ENCODE measurements around the gene NET1. TPM values are rescaled to one million over a fixed set of nuclear protein-coding genes. Genes with fewer than 3 reads are reported as not detected.

NET1 gene
- total and polyA plus RNA-seq, 2 experiments from 2014 or later = 62.5 to 96.4 TPM

DNA sequence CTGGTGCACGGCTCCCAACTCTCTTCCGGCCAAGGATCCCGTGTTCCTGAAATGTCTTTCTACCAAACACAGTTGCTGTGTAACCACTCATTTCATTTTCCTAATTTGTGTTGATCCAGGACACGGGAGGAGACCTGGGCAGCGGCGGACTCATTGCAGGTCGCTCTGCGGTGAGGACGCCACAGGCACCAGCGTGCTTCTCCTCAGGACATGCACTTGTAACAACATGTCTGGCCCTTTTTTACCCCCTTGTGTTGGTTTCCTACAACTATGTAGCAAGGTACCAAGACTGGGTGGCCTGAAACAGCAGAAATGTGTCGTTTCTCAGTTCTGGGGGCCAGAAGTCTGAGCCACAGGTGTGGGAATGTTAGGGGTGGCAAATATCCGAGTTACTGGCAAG is 68.8 kb downstream of the NET1 start:
- Histone ChIP-seq H3K4me3 (no peak overlapping the region), H3K4me2 (no peak overlapping the region), H3K27ac (no peak overlapping the region), H3K79me2 (no peaks in the 10 kb centered on the region), H3K27me3 (no peaks in the 10 kb centered on the region), H3K9me2 (replicated peaks; ENCODE audit: insufficient read depth) (no peaks in the 10 kb centered on the region), H3K4me1 (ENCODE audit: insufficient read depth) (peaks cover 9% of the 10 kb centered on the region), H4K20me1 (ENCODE audit: insufficient read depth, poor library complexity, severe bottlenecking) (no peaks in the 10 kb centered on the region), H3K36me3 (replicated peaks; ENCODE audit: insufficient read depth, low read depth) (no peaks in the 10 kb centered on the region), H3K9me3 (ENCODE audit: low read depth) (no peaks in the 10 kb centered on the region), H2AFZ (no peak overlapping the region)
- 93% methylated on average over 12 of the region's 12 CpGs for WGBS (ENCODE audit: low lambda C conversion rate, missing lambda C conversion rate)
- TF ChIP-seq, protein P1, sequence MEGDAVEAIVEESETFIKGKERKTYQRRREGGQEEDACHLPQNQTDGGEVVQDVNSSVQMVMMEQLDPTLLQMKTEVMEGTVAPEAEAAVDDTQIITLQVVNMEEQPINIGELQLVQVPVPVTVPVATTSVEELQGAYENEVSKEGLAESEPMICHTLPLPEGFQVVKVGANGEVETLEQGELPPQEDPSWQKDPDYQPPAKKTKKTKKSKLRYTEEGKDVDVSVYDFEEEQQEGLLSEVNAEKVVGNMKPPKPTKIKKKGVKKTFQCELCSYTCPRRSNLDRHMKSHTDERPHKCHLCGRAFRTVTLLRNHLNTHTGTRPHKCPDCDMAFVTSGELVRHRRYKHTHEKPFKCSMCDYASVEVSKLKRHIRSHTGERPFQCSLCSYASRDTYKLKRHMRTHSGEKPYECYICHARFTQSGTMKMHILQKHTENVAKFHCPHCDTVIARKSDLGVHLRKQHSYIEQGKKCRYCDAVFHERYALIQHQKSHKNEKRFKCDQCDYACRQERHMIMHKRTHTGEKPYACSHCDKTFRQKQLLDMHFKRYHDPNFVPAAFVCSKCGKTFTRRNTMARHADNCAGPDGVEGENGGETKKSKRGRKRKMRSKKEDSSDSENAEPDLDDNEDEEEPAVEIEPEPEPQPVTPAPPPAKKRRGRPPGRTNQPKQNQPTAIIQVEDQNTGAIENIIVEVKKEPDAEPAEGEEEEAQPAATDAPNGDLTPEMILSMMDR (IDR thresholded peaks at IDR 0.05; ENCODE audit: poor library complexity) = no peak
- TF ChIP-seq EZH2 (IDR thresholded peaks at IDR 0.05; ENCODE audit: borderline replicate concordance) (no peak), EZH2phosphoT487 (IDR thresholded peaks at IDR 0.05; ENCODE audit: low read depth, severe bottlenecking, unreplicated experiment) (no peak)
- no peak for DNase-seq (ENCODE audit: low spot score)

DNA sequence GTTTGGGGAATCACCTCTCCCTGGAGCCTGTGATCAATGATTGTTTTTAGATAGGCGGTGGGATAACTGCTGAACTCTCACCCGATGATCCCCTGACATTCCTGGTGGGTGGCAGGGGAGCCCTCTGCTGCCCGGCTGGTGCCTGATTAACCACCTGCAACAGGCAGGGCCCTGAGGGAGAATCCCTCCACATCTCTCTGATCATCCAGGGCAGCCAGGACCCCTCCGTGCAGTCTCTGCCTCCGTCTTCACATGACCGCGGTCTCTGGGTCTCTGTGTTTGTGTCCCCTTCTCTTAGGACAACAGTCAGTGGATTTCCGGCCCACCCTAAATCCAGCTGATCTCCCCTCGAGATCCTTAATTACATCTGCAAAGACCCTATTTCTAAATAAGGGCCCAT is 69.7 kb downstream of the NET1 start:
- no peak overlapping the region for H3K4me2 ChIP-seq
- peaks cover 6% of the 10 kb centered on the region for H3K4me1 ChIP-seq (ENCODE audit: insufficient read depth)
- 85% methylated on average over 9 of the region's 9 CpGs for WGBS (ENCODE audit: low lambda C conversion rate, missing lambda C conversion rate)
- no peaks in the 10 kb centered on the region for H3K9me3 ChIP-seq (ENCODE audit: low read depth)
- no peak overlapping the region for H2AFZ ChIP-seq
- H3K9me2 ChIP-seq (replicated peaks; ENCODE audit: insufficient read depth) = no peaks in the 10 kb centered on the region
- no peak overlapping the region for H3K27ac ChIP-seq
- TF ChIP-seq EZH2phosphoT487 (IDR thresholded peaks at IDR 0.05; ENCODE audit: low read depth, severe bottlenecking, unreplicated experiment) = no peak
- TF ChIP-seq EZH2 (IDR thresholded peaks at IDR 0.05; ENCODE audit: borderline replicate concordance) = no peak
- TF ChIP-seq, protein P1 (IDR thresholded peaks at IDR 0.05; ENCODE audit: poor library complexity) = no peak
- no peak for DNase-seq (ENCODE audit: low spot score)
- no peaks in the 10 kb centered on the region for H3K79me2 ChIP-seq
- no peaks in the 10 kb centered on the region for H3K36me3 ChIP-seq (replicated peaks; ENCODE audit: insufficient read depth, low read depth)
- H3K4me3 ChIP-seq = no peak overlapping the region
- H3K27me3 ChIP-seq = no peaks in the 10 kb centered on the region
- H4K20me1 ChIP-seq (ENCODE audit: insufficient read depth, poor library complexity, severe bottlenecking) = no peaks in the 10 kb centered on the region

DNA sequence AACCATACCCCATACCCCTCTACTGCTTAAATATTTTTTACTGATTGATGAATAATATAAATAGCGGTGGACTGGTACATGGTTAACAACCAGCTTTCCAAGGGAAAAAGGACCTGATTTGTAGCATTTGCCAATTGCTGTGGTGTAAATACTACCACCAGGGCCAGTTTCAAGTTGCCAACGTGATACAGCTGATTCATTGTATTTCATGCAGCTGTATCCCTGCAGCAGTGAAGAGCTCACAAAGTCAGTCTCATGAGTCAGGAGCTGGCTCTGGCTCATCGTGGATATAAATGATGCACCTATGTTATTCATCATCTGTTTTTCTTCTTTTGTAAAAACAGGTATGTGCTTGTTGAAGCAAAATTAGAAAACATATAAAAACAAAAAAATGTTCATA is 71.8 kb downstream of the NET1 start:
- no peak overlapping the region for H2AFZ ChIP-seq
- 87% methylated on average over 3 of the region's 3 CpGs for WGBS (ENCODE audit: low lambda C conversion rate, missing lambda C conversion rate)
- no peaks in the 10 kb centered on the region for H3K79me2 ChIP-seq
- H3K27ac ChIP-seq = no peak overlapping the region
- H3K9me2 ChIP-seq (replicated peaks; ENCODE audit: insufficient read depth) = no peaks in the 10 kb centered on the region
- no peak for DNase-seq (ENCODE audit: low spot score)
- H3K27me3 ChIP-seq = no peaks in the 10 kb centered on the region
- H3K4me2 ChIP-seq = no peak overlapping the region
- H3K36me3 ChIP-seq (replicated peaks; ENCODE audit: insufficient read depth, low read depth) = no peaks in the 10 kb centered on the region
- H4K20me1 ChIP-seq (ENCODE audit: insufficient read depth, poor library complexity, severe bottlenecking) = no peaks in the 10 kb centered on the region
- TF ChIP-seq EZH2phosphoT487 (IDR thresholded peaks at IDR 0.05; ENCODE audit: low read depth, severe bottlenecking, unreplicated experiment) (no peak), EZH2 (IDR thresholded peaks at IDR 0.05; ENCODE audit: borderline replicate concordance) (no peak)
- TF ChIP-seq, protein P1 (IDR thresholded peaks at IDR 0.05; ENCODE audit: poor library complexity) = no peak
- no peak overlapping the region for H3K4me3 ChIP-seq
- H3K9me3 ChIP-seq (ENCODE audit: low read depth) = no peaks in the 10 kb centered on the region
- peaks cover 5% of the 10 kb centered on the region for H3K4me1 ChIP-seq (ENCODE audit: insufficient read depth)

DNA sequence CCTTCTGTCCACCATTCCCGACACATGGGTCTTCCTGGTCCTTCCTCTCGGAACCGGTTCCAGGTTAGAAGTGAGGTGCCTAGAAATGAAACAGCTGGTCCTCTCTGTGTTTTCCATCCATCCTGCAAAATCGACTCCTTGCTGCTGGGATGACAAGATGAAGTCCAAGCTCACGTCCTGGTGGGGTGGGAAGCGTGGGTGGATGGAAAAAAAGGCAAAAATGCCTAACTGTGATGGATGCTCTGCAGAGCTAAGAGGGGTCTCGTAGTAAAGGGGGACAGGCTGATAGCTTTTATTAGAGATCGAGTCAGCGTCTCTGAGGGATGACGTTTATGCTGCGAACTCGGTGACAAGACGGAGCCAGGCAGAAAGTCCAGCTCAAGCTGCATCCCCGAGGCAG is 72.9 kb downstream of the NET1 start:
- Histone ChIP-seq H3K4me1 (ENCODE audit: insufficient read depth) (no peaks in the 10 kb centered on the region), H2AFZ (no peak overlapping the region), H3K36me3 (replicated peaks; ENCODE audit: insufficient read depth, low read depth) (no peaks in the 10 kb centered on the region), H3K4me2 (no peak overlapping the region), H3K9me3 (ENCODE audit: low read depth) (no peaks in the 10 kb centered on the region), H3K27me3 (no peaks in the 10 kb centered on the region), H3K4me3 (no peak overlapping the region), H3K9me2 (replicated peaks; ENCODE audit: insufficient read depth) (no peaks in the 10 kb centered on the region), H3K79me2 (no peaks in the 10 kb centered on the region), H4K20me1 (ENCODE audit: insufficient read depth, poor library complexity, severe bottlenecking) (no peaks in the 10 kb centered on the region), H3K27ac (no peak overlapping the region)
- 85% methylated on average over 14 of the region's 14 CpGs for WGBS (ENCODE audit: low lambda C conversion rate, missing lambda C conversion rate)
- no peak for DNase-seq (ENCODE audit: low spot score)
- TF ChIP-seq EZH2 (IDR thresholded peaks at IDR 0.05; ENCODE audit: borderline replicate concordance) = no peak
- TF ChIP-seq EZH2phosphoT487 (IDR thresholded peaks at IDR 0.05; ENCODE audit: low read depth, severe bottlenecking, unreplicated experiment) = no peak
- TF ChIP-seq, protein P1 (IDR thresholded peaks at IDR 0.05; ENCODE audit: poor library complexity) = no peak
